HG03469 (cell line): ENCODE results near the gene UNK.

Experiments used
- ATAC-seq: cut with Tn5 transposase; IDR thresholded peaks from one replicate; pipeline ENCODE4 v1.9.1; 2021; ENCODE audit warnings: mild to moderate bottlenecking, moderate library complexity, moderate number of reproducible peaks; ENCODE audit not compliant: unreplicated experiment

UNK gene

GRCh38 chr17:75831032-75831571 lies 46.5 kb downstream of the UNK start:
- ATAC-seq, result no peak

- no peak for ATAC-seq
Measured at GRCh38 chr17:75832164-75832651, 47.6 kb downstream of the UNK start.

GRCh38 chr17:75832652-75833400 lies 48.2 kb downstream of the UNK start:
- no peak for ATAC-seq

- ATAC-seq, result no peak
Measured at GRCh38 chr17:75834279-75834920, 49.8 kb downstream of the UNK start.

- ATAC-seq, result no peak
Measured at GRCh38 chr17:75834928-75835653, 50.5 kb downstream of the UNK start.

GRCh38 chr17:75835654-75835987 lies 51.0 kb downstream of the UNK start:
- ATAC-seq, result no peak

- ATAC-seq, result no peak
Measured at GRCh38 chr17:75836605-75837004, 52.0 kb downstream of the UNK start.

- no peak for ATAC-seq
Measured at GRCh38 chr17:75837899-75838298, 53.3 kb downstream of the UNK start.

- no peak for ATAC-seq
Measured at GRCh38 chr17:75838410-75838809, 53.8 kb downstream of the UNK start.

GRCh38 chr17:75839942-75840798 lies 55.6 kb downstream of the UNK start:
- no peak for ATAC-seq

GRCh38 chr17:75840799-75841164 lies 56.2 kb downstream of the UNK start:
- no peak for ATAC-seq

- ATAC-seq, result no peak
Measured at GRCh38 chr17:75842411-75842810, 57.8 kb downstream of the UNK start.

GRCh38 chr17:75842963-75843576 lies 58.5 kb downstream of the UNK start:
- no peak for ATAC-seq

- no peak for ATAC-seq
Measured at GRCh38 chr17:75843577-75844529, 59.2 kb downstream of the UNK start, which contains the start of gene UNC13D. UNC13D (minus strand) TSS chr17:75844404; CDS start chr17:75844337, 67 bp downstream.

- ATAC-seq, result no peak
Measured at GRCh38 chr17:75844530-75845057, 60.0 kb downstream of the UNK start.

GRCh38 chr17:75845058-75845711 lies 60.6 kb downstream of the UNK start:
- ATAC-seq, result peak; percentile 32

- ATAC-seq, result no peak
Measured at GRCh38 chr17:75845933-75846691, 61.5 kb downstream of the UNK start.
